ENCODE results near the gene NT5C1B. TPM values are rescaled to one million over a fixed set of nuclear protein-coding genes. Genes with fewer than 3 reads are reported as not detected.

The NT5C1B gene
- polyA plus RNA-seq, 5 donors = 0.73 to 1.9 (median 1.3) TPM

DNA sequence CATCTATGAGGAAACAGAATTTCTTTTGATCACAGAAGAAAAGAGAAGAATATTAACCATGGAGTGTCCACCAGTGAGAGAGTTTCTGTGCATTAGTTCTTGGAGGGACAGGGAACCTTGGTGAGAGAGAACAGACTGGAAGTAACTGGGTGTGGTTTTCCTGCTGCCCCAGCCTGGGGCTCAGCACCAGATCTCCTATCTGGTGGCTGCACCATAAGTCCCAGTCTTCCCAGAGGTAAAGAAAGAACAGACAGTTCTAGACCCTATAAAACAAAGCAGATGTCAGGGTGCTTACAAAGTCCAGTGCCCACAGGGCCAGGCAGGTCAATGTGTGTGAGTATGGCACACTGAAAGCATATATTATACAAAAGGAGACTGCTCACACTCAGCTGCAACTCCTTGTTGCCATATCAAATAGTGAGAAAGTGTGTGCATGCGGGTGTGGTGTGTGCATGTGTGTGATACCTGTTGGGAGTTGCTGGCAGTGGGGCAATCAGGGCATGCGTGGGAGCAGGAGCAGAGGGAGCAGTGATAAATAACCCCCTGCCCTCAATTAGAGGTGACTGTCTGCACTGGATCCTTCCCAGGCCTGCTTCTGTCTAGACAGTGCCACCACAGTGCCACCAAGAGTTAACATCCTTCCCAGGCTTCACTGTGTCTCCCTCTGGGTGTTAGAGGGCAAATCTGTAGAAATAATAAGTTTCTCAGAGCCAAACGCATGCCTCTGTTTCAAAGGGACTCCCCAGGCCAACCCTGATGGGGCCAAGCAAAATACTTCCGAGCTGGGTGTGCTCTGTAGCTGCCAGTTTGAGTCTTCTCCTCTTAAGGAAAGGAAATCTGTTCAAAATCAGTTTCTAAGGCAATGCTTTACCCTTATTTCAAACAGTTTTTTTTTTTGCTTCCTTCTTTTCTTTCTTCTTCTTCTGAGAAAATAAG is 74.6 kb downstream of the NT5C1B start:
- DNase-seq = no peak

Other genes with a start within 250 kb of the NT5C1B start
- gene RDH14, start 28.9 kb downstream of the NT5C1B start, polyA plus RNA-seq (ENCODE audit: insufficient read depth in 1 of 5, insufficient read length in 5 of 5, low replicate concordance in 1 of 5) = 10 to 100 TPM; 38.7 to 50.5 (median 45.1) TPM

Measured in right lung (tissue), 5 donors.